ENCODE results near the gene TRIP13. TPM values are rescaled to one million over a fixed set of nuclear protein-coding genes. Genes with fewer than 3 reads are reported as not detected.

Gene TRIP13
- total and polyA plus RNA-seq, 2 experiments from 2014 or later, result 42.5 to 44.8 TPM

DNA sequence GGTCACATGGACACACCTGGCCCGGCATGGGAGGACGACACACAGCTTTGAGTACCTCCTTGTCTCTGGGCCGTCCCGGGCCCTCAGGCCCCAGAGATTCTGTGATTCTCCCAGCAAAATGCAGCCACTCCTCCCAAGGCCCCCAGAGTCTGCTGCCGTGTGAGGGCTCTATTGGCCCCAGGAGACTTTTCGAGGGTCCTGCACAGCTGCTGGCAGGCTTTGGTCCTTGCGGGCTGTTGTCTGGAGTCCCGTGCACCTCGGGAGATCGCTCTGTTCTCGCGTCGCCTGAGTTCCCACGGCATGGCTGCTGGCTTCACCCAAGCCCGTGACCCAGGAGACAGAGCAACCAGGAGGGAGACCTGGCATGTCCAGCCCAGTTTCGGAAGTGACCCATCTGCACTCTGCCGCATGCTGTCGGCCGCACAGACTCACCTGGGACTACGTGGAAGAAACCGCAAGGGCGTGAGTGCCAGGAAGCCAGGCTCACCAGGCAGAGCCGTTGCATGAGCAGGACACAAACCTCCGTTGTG, 69.1 kb downstream of the TRIP13 start:
- TF ChIP-seq STAT1 (IDR thresholded peaks at IDR 0.05; ENCODE audit: unreplicated experiment) (no peak), EZH2phosphoT487 (IDR thresholded peaks at IDR 0.05; ENCODE audit: unreplicated experiment) (no peak), JUNB (IDR thresholded peaks at IDR 0.05; ENCODE audit: unreplicated experiment) (no peak), POLR2AphosphoS5 (IDR thresholded peaks at IDR 0.05; ENCODE audit: low read depth) (no peak), ZNF331 (CRISPR knock-in tag; IDR thresholded peaks at IDR 0.05; ENCODE audit: low read depth) (no peak), ZNF114 (CRISPR knock-in tag; IDR thresholded peaks at IDR 0.05) (no peak), EZH2 (IDR thresholded peaks at IDR 0.05; ENCODE audit: low read depth, unreplicated experiment) (no peak), CREB1 (CRISPR knock-in tag; IDR thresholded peaks at IDR 0.05; ENCODE audit: low read depth) (no peak)
- TF ChIP-seq, protein P1, sequence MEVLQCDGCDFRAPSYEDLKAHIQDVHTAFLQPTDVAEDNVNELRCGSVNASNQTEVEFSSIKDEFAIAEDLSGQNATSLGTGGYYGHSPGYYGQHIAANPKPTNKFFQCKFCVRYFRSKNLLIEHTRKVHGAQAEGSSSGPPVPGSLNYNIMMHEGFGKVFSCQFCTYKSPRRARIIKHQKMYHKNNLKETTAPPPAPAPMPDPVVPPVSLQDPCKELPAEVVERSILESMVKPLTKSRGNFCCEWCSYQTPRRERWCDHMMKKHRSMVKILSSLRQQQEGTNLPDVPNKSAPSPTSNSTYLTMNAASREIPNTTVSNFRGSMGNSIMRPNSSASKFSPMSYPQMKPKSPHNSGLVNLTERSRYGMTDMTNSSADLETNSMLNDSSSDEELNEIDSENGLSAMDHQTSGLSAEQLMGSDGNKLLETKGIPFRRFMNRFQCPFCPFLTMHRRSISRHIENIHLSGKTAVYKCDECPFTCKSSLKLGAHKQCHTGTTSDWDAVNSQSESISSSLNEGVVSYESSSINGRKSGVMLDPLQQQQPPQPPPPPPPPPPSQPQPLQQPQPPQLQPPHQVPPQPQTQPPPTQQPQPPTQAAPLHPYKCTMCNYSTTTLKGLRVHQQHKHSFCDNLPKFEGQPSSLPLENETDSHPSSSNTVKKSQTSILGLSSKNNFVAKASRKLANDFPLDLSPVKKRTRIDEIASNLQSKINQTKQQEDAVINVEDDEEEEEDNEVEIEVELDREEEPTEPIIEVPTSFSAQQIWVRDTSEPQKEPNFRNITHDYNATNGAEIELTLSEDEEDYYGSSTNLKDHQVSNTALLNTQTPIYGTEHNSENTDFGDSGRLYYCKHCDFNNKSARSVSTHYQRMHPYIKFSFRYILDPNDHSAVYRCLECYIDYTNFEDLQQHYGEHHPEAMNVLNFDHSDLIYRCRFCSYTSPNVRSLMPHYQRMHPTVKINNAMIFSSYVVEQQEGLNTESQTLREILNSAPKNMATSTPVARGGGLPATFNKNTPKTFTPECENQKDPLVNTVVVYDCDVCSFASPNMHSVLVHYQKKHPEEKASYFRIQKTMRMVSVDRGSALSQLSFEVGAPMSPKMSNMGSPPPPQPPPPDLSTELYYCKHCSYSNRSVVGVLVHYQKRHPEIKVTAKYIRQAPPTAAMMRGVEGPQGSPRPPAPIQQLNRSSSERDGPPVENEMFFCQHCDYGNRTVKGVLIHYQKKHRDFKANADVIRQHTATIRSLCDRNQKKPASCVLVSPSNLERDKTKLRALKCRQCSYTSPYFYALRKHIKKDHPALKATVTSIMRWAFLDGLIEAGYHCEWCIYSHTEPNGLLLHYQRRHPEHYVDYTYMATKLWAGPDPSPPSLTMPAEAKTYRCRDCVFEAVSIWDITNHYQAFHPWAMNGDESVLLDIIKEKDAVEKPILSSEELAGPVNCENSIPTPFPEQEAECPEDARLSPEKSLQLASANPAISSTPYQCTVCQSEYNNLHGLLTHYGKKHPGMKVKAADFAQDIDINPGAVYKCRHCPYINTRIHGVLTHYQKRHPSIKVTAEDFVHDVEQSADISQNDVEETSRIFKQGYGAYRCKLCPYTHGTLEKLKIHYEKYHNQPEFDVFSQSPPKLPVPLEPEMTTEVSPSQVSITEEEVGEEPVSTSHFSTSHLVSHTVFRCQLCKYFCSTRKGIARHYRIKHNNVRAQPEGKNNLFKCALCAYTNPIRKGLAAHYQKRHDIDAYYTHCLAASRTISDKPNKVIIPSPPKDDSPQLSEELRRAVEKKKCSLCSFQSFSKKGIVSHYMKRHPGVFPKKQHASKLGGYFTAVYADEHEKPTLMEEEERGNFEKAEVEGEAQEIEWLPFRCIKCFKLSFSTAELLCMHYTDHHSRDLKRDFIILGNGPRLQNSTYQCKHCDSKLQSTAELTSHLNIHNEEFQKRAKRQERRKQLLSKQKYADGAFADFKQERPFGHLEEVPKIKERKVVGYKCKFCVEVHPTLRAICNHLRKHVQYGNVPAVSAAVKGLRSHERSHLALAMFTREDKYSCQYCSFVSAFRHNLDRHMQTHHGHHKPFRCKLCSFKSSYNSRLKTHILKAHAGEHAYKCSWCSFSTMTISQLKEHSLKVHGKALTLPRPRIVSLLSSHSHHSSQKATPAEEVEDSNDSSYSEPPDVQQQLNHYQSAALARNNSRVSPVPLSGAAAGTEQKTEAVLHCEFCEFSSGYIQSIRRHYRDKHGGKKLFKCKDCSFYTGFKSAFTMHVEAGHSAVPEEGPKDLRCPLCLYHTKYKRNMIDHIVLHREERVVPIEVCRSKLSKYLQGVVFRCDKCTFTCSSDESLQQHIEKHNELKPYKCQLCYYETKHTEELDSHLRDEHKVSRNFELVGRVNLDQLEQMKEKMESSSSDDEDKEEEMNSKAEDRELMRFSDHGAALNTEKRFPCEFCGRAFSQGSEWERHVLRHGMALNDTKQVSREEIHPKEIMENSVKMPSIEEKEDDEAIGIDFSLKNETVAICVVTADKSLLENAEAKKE (CRISPR knock-in tag; IDR thresholded peaks at IDR 0.05), result no peak
- TF ChIP-seq, protein P2, sequence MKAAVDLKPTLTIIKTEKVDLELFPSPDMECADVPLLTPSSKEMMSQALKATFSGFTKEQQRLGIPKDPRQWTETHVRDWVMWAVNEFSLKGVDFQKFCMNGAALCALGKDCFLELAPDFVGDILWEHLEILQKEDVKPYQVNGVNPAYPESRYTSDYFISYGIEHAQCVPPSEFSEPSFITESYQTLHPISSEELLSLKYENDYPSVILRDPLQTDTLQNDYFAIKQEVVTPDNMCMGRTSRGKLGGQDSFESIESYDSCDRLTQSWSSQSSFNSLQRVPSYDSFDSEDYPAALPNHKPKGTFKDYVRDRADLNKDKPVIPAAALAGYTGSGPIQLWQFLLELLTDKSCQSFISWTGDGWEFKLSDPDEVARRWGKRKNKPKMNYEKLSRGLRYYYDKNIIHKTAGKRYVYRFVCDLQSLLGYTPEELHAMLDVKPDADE (IDR thresholded peaks at IDR 0.05), result no peak
- TF ChIP-seq, protein P3, sequence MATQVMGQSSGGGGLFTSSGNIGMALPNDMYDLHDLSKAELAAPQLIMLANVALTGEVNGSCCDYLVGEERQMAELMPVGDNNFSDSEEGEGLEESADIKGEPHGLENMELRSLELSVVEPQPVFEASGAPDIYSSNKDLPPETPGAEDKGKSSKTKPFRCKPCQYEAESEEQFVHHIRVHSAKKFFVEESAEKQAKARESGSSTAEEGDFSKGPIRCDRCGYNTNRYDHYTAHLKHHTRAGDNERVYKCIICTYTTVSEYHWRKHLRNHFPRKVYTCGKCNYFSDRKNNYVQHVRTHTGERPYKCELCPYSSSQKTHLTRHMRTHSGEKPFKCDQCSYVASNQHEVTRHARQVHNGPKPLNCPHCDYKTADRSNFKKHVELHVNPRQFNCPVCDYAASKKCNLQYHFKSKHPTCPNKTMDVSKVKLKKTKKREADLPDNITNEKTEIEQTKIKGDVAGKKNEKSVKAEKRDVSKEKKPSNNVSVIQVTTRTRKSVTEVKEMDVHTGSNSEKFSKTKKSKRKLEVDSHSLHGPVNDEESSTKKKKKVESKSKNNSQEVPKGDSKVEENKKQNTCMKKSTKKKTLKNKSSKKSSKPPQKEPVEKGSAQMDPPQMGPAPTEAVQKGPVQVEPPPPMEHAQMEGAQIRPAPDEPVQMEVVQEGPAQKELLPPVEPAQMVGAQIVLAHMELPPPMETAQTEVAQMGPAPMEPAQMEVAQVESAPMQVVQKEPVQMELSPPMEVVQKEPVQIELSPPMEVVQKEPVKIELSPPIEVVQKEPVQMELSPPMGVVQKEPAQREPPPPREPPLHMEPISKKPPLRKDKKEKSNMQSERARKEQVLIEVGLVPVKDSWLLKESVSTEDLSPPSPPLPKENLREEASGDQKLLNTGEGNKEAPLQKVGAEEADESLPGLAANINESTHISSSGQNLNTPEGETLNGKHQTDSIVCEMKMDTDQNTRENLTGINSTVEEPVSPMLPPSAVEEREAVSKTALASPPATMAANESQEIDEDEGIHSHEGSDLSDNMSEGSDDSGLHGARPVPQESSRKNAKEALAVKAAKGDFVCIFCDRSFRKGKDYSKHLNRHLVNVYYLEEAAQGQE (IDR thresholded peaks at IDR 0.05; ENCODE audit: unreplicated experiment), result no peak
- TF ChIP-seq, protein P4, sequence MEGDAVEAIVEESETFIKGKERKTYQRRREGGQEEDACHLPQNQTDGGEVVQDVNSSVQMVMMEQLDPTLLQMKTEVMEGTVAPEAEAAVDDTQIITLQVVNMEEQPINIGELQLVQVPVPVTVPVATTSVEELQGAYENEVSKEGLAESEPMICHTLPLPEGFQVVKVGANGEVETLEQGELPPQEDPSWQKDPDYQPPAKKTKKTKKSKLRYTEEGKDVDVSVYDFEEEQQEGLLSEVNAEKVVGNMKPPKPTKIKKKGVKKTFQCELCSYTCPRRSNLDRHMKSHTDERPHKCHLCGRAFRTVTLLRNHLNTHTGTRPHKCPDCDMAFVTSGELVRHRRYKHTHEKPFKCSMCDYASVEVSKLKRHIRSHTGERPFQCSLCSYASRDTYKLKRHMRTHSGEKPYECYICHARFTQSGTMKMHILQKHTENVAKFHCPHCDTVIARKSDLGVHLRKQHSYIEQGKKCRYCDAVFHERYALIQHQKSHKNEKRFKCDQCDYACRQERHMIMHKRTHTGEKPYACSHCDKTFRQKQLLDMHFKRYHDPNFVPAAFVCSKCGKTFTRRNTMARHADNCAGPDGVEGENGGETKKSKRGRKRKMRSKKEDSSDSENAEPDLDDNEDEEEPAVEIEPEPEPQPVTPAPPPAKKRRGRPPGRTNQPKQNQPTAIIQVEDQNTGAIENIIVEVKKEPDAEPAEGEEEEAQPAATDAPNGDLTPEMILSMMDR (conservative IDR thresholded peaks at IDR 0.05; ENCODE audit: low read depth in 2 of 2), result no peak
- Mint-ChIP-seq H3K27ac (peak overlapping the region; percentile 36; the same call in 1 of the 2 replicates), H3K36me3 (ENCODE audit: low read depth) (no peaks in the 10 kb centered on the region), H3K27me3 (ENCODE audit: insufficient read depth, low read depth, poor library complexity) (peaks cover 7% of the 10 kb centered on the region), H3K9me3 (no peaks in the 10 kb centered on the region), H3K4me1 (0 out of 3 replicates have a peak, but pooled peaks cover 1% of the 10 kb centered on the region), H3K4me3 (no peak overlapping the region)
- ATAC-seq, result no peak
- Histone ChIP-seq H3K9me2 (ENCODE audit: insufficient read depth) (no peaks in the 10 kb centered on the region), H3K79me2 (replicated peaks; ENCODE audit: insufficient read depth) (no peaks in the 10 kb centered on the region), H2AFZ (no peak overlapping the region), H3K27ac (ENCODE audit: low read depth) (no peak overlapping the region), H3K4me1 (ENCODE audit: insufficient read depth) (no peaks in the 10 kb centered on the region; the same call in 1 of the 2 replicates), H3K4me3 (no peak overlapping the region), H3K36me3 (ENCODE audit: insufficient read depth) (no peaks in the 10 kb centered on the region), H3F3A (replicated peaks; ENCODE audit: low read depth) (no peaks in the 10 kb centered on the region), H3K4me2 (no peak overlapping the region), H4K20me1 (replicated peaks; ENCODE audit: insufficient read depth) (no peaks in the 10 kb centered on the region), H3K27me3 (ENCODE audit: insufficient read depth) (no peaks in the 10 kb centered on the region)
- DNase-seq (ENCODE audit: low spot score), result no peak
